Gastroesophageal sphincter (tissue), 3 donors: Measurements from ENCODE around the gene POLR3K.
A peak's percentile ranks its signal among the peaks of the same experiment; 100 is the strongest.

Experiments
- POLR2A ChIP-seq, 2 donors: fragments of 450-650 bp; IDR thresholded peaks; one replicate each; pipeline ENCODE4 v1.6.1; 2017; ENCODE audit warnings: antibody characterized with exemption in 2 of 2, mild to moderate bottlenecking in 2 of 2, moderate library complexity in 1 of 2
- POLR2AphosphoS5 ChIP-seq: sonication (generic); formaldehyde crosslinking; IDR thresholded peaks from one replicate; pipeline ENCODE4 v1.6.1; 2017; ENCODE audit warnings: antibody characterized with exemption
- TF ChIP-seq, protein P1 (sequence below), 4 experiments: fragments of 200-600 bp in 2 of 4; fragments of 450-650 bp in 2 of 4; sonication (generic) in 1 of 4; IDR thresholded peaks; one replicate each; pipeline ENCODE4 v1.5.1; 2017 to 2019; ENCODE audit warnings: antibody characterized with exemption in 4 of 4, mild to moderate bottlenecking in 2 of 4, moderate library complexity in 2 of 4

GRCh38 chr16:67884-68789 is 14.7 kb upstream of the POLR3K start:
- TF ChIP-seq, protein P1, sequence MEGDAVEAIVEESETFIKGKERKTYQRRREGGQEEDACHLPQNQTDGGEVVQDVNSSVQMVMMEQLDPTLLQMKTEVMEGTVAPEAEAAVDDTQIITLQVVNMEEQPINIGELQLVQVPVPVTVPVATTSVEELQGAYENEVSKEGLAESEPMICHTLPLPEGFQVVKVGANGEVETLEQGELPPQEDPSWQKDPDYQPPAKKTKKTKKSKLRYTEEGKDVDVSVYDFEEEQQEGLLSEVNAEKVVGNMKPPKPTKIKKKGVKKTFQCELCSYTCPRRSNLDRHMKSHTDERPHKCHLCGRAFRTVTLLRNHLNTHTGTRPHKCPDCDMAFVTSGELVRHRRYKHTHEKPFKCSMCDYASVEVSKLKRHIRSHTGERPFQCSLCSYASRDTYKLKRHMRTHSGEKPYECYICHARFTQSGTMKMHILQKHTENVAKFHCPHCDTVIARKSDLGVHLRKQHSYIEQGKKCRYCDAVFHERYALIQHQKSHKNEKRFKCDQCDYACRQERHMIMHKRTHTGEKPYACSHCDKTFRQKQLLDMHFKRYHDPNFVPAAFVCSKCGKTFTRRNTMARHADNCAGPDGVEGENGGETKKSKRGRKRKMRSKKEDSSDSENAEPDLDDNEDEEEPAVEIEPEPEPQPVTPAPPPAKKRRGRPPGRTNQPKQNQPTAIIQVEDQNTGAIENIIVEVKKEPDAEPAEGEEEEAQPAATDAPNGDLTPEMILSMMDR (IDR thresholded peaks at IDR 0.05), result no peak
- TF ChIP-seq POLR2AphosphoS5, result peak; percentile 9
- no peak for TF ChIP-seq POLR2A (IDR thresholded peaks at IDR 0.05)
